Kidney (tissue), 14 donors: ENCODE results near the gene ZNF467. TPM values are rescaled to one million over a fixed set of nuclear protein-coding genes. Genes with fewer than 3 reads are reported as not detected.

Source experiments
- DNase-seq, 5 donors: peaks; one replicate each; pipeline ENCODE4 v3.0.0-alpha.2; 2013 to 2020
- FAIRE-seq: peaks from 2 replicates; lab custom pipeline; 2012; peaks lifted over from hg19 to GRCh38; lab: Jason Lieb, UNC
- H3K27ac ChIP-seq, 2 donors: one replicate each; pipeline ENCODE4 v1.7.0; 2013; ENCODE audit warnings: low read depth in 2 of 2, low read length in 2 of 2, inconsistent platforms in 1 of 2
- H3K27me3 ChIP-seq: one replicate; pipeline ENCODE4 v1.7.1; 2013; ENCODE audit warnings: low read length, inconsistent platforms; ENCODE audit not compliant: control insufficient read depth, insufficient read depth
- H3K36me3 ChIP-seq, 3 donors: one replicate each; pipeline versions ENCODE4 v1.7.0 to v1.7.1; 2013; ENCODE audit warnings: low read length in 3 of 3, control low read depth in 1 of 3, inconsistent platforms in 1 of 3; ENCODE audit not compliant: insufficient read depth in 3 of 3, control insufficient read depth in 2 of 3
- H3K4me1 ChIP-seq, 3 donors: one replicate each; pipeline versions ENCODE4 v1.7.0 to v1.7.1; 2013; ENCODE audit warnings: low read length in 3 of 3, inconsistent platforms in 1 of 3, low read depth in 1 of 3; ENCODE audit not compliant: control insufficient read depth in 2 of 3, insufficient read depth in 2 of 3
- H3K4me3 ChIP-seq, 3 donors: one replicate each; pipeline versions ENCODE4 v1.7.0 to v1.8.1; 2013; ENCODE audit warnings: low read length in 3 of 3, control low read depth in 1 of 3, inconsistent platforms in 1 of 3
- H3K9ac ChIP-seq, 3 donors: one replicate each; pipeline versions ENCODE4 v1.7.0 to v1.7.1; 2013; ENCODE audit warnings: low read length in 3 of 3, control low read depth in 1 of 3, inconsistent platforms in 1 of 3
- H3K9me3 ChIP-seq, 3 donors: one replicate each; pipeline versions ENCODE4 v1.7.0 to v1.7.1; 2013; ENCODE audit warnings: low read length in 3 of 3, control low read depth in 1 of 3, inconsistent platforms in 1 of 3; ENCODE audit not compliant: control insufficient read depth in 2 of 3, insufficient read depth in 1 of 3
- intact Hi-C: fragments of 100-400 bp; cut with DNase I; formaldehyde crosslinking; loops from one replicate; pipeline ENCODE4 v1.11.1; 2022
- polyA plus RNA-seq: library from polyadenylated mRNA; stranded (reverse); fragments of 350-450 nt; fragmentation: Illumina TruSeq; extraction: RNeasy Lipid Tissue Mini Kit (QIAGEN cat#74804); gene quantifications from one replicate; pipeline ENCODE4 v1.2.3, GENCODE V29; 2014; ENCODE audit warnings: low read depth, low replicate concordance; ENCODE audit not compliant: insufficient read depth
- total RNA-seq: library from RNA; stranded (reverse); fragmentation: NEBNext Ultra II Directional; extraction: Animal tissue kit (Norgen Biotek cat#: 25700); gene quantifications from one replicate; pipeline ENCODE4 v1.2.1, GENCODE V29; 2021
- TF ChIP-seq, protein P1 (sequence below): IDR thresholded peaks from 3 replicates; pipeline ENCODE4 v1.5.1; 2012; ENCODE audit warnings: mild to moderate bottlenecking, moderate library complexity, borderline replicate concordance; ENCODE audit not compliant: insufficient read depth; ENCODE audit errors: extremely low read depth
- donor health status: control.
- donor health status: control.
- donor health status: control.
- donor health status: control.
- donor health status: control.
- donor health status: DM: yes; HTN: yes; CAD: no.
- donor health status: Normal renal cell carcinoma (clear cell type).

Gene ZNF467
- total and polyA plus RNA-seq, 2 donors from 2014 or later = 15.0 to 24.5 TPM

DNA sequence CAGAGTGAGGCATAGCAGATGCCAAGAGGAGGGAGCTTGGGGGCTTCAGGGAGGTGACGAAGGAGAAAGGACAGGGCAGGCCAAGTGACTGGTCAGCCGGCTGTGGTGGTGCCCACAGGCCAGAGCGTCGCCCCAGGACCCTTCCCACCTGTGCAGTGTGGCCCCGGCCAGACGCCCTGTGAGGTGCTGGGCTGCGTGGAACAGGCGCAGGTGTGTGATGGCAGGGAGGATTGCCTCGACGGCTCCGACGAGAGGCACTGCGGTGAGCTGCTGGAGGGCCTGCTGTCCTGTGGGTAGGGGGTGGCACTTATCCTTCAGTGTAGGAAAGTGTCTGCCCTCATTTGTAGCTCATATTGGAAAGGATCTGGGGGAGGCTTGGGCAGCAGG, 26.8 kb upstream of the ZNF467 start:
- Histone ChIP-seq H3K27ac (no peak overlapping the region), H3K27me3 (no peaks in the 10 kb centered on the region), H3K9ac (no peak overlapping the region), H3K9me3 (no peaks in the 10 kb centered on the region), H3K4me3 (no peak overlapping the region), H3K36me3 (no peaks in the 10 kb centered on the region), H3K4me1 (no peaks in the 10 kb centered on the region)
- FAIRE-seq (no peak), DNase-seq (no peak)
- TF ChIP-seq, protein P1, sequence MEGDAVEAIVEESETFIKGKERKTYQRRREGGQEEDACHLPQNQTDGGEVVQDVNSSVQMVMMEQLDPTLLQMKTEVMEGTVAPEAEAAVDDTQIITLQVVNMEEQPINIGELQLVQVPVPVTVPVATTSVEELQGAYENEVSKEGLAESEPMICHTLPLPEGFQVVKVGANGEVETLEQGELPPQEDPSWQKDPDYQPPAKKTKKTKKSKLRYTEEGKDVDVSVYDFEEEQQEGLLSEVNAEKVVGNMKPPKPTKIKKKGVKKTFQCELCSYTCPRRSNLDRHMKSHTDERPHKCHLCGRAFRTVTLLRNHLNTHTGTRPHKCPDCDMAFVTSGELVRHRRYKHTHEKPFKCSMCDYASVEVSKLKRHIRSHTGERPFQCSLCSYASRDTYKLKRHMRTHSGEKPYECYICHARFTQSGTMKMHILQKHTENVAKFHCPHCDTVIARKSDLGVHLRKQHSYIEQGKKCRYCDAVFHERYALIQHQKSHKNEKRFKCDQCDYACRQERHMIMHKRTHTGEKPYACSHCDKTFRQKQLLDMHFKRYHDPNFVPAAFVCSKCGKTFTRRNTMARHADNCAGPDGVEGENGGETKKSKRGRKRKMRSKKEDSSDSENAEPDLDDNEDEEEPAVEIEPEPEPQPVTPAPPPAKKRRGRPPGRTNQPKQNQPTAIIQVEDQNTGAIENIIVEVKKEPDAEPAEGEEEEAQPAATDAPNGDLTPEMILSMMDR = no peak
- intact Hi-C loops = no loop called here

DNA sequence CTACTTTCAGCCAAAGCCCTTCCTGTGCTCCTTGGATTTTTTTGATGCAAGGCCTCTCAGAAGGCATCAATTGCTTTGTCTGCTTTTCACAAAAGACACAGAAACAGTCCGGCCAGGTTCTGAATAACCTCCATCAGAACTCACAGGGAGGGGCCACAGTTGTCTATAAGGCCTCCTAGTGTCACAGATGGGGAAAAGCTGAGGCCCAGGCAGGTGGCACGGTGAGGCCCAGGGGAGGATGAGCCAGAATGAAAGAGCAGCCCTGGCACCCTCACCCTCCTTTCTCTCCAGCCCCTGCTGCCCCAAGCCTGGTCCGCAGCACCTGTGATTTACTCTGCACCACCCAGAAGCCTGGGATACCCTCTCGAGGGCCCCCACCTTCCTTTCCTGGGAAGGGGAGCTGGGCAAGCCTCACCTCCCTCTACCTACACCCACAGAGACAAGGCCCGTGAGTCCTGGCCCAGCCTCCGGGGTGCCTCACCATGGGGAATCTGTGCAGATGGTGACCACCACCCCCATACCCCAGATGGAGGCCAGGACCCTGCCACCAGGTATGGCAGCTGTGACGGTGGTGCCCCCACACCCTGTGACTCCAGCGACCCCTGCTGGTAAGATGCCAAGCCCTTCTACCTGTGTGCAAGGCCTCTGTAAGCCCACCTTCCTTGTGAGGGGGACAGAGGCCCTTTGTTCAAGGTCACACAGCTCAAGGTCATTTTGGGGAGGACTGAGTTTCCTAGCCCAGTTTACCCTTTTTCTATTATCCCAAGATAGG, 26.2 kb upstream of the ZNF467 start:
- intact Hi-C loops = no loop called here

DNA sequence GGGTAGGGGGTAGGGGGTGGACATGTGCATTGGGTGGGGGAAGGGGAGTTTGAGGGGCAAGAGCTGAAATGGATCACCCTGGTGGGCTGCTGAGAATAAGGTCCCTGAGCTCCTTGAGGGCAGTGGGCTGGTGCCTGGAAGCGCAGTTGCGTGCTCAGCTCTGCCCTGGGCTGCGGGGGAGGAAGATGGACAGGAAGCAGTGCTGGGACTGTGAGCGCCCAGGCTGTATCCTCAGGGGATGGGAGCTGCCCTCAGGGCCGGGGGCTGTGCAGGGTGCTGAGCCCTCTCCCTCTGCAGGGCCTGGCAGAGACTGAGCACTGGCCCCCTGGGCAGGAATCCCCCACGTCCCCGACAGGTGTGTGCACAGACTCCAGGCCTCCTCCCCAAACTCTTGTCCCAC, 24.4 kb upstream of the ZNF467 start:
- no peaks in the 10 kb centered on the region for H3K4me1 ChIP-seq
- no peak overlapping the region for H3K9ac ChIP-seq
- H3K4me3 ChIP-seq = no peak overlapping the region
- H3K9me3 ChIP-seq = no peaks in the 10 kb centered on the region
- intact Hi-C loops = no loop called here
- no peaks in the 10 kb centered on the region for H3K27me3 ChIP-seq
- H3K27ac ChIP-seq = no peak overlapping the region
- no peak for DNase-seq
- FAIRE-seq = no peak
- TF ChIP-seq, protein P1 = no peak
- H3K36me3 ChIP-seq = no peaks in the 10 kb centered on the region

More for the DNA sequence above, 26.2 kb upstream of the ZNF467 start:
- Histone ChIP-seq H3K9me3 (no peaks in the 10 kb centered on the region), H3K4me3 (no peak overlapping the region), H3K27ac (no peak overlapping the region), H3K27me3 (no peaks in the 10 kb centered on the region), H3K4me1 (no peaks in the 10 kb centered on the region), H3K9ac (no peak overlapping the region), H3K36me3 (no peaks in the 10 kb centered on the region)
- DNase-seq = peak in 4 of 5 donors; percentile 51 to 77 (median 64)
- no peak for FAIRE-seq
- TF ChIP-seq, protein P1 = peak; percentile 37
